ENCODE data around the gene DHX35.
"Not testable (repeated sequence)": the region's sequence is repeated elsewhere in the genome, so short reads cannot be mapped to it uniquely, and the experiment has no call there.

The DHX35 gene

DNA sequence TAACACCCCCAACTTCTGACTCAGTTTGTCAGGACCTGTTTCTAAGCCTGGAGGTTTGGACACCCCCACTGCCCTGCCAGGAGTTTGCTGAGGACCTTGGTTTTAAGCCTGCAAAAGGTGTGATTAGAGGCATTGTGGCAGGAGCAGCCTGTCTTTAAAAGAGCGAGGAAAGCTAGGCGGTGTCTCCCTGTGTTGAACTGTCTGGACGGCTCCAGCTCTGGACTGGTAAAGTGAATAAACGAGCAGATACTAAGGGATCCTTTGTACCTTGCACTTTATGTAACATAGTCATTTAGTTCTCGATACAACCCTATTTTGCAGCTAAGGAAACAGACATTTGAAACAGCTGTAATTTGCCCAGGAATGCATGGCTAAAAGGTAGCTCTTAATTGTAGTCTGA lies 21.5 kb upstream of the DHX35 start:
- no peak for DNase-seq

DNA sequence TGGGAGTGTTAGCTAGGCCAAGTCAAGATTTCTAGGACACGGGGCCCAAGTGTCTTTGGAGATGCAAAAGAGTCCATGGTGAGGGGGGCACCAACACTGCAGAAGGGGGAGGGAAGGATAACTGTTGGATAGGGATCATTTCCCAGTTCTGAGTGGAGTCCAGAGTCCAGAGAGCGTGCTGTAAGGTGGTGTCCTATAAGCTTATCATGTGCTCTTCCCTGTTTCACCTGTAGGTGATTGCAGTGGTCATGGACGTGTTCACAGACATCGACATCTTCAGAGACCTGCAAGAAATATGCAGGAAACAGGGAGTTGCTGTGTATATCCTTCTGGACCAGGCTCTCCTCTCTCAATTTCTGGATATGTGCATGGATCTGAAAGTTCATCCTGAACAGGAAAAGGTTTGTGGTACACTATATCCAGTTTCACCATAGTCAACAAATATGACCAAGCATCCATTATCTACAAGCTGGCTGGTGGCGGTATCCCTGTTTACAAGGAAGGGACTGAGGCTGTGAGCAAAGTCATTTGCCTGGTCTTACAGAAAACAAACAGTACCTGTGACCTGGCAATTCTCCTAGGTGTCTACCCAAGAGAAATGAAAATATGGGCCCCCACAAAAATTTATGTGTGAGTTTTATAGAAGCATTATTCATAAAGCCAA lies 20.3 kb upstream of the DHX35 start:
- no peak for DNase-seq

DNA sequence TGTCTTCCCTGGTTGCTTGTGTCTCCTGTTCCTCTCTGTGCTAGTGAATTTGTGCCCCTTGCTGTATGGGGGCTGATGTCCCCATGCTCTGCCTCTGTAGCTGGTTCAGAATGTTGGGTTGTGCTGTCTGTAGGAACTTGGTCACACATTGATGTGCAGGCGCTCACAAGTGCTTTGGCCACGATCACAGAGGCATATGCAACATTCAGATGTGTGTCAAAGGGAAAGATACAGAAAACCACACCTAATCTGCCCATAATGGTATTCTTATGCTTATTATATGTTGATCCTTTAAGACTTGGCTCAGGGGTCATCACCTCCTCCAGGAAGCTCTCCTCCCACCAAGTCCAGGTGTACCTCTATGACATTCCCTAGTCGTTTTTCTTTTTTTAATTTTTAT lies 17.1 kb upstream of the DHX35 start:
- DNase-seq, result no peak

DNA sequence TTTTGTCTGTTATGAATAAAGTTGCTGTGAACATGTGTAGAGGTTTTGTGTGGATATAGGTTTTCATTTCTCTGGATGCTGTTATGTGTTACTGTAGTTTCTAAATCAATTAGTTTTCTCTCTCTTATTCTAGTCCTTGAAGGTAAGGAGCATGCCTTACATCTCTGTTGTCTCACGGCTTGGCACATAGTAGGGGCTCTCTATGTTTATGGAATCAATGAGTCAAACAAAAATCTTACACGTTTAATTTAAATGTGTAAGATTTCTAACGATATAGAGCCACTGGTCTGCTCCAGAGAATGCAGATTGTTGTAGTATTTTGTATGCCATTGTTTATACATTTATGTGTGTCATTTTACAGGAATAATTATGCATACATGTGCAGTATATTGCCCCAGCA lies 15.3 kb upstream of the DHX35 start:
- DNase-seq, result no peak

DNA sequence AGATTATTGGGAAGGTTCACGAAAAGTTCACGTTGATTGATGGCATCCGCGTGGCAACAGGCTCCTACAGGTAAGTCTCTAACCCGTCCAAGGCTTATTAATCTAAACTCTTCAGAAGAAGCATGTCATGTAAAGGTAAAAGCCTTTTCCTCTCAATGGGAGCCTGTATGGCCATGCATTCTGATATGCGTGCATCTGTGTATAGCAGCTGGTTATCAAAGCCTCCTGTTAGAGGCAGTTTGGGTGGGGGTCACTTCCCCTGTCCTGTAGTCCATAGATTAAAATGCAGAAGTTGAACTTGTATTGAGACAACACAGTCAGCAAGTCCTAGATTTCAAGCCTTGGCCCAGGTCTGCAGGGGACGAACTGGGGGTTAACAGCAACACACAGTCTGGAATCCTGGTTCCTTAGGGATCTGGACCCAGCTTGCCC lies 14.2 kb upstream of the DHX35 start:
- DNase-seq, result no peak

DNA sequence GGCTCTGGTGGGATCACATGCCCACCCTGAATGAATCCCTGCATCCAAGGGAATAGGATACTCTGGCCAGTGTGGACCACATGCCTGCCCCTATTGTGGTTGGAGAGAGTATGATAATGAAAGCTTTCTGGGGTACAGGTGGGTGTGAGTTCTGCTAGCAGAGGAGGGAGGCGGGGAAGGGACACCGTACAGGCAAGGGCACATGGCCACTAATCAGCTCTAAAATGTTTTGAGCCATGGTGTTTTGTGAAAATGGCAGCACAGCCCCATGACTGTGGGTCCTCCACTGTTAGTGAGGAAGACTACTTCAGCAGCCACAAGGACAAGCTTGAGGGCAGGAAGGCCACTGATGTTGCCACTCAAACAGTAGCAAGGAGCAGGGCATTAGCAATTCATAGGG lies 11.9 kb upstream of the DHX35 start:
- no peak for DNase-seq

DNA sequence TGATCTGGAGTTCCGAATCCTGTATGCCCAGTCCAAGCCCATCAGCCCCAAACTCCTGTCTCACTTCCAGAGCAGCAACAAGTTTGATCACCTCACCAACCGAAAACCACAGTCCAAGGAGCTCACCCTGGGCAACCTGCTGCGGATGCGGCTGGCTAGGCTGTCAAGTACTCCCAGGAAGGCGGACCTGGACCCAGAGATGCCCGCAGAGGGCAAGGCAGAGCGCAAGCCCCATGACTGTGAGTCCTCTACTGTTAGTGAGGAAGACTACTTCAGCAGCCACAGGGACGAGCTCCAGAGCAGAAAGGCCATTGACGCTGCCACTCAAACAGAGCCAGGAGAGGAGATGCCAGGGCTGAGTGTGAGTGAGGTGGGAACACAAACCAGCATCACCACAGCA lies 10.5 kb upstream of the DHX35 start:
- no peak for DNase-seq

DNA sequence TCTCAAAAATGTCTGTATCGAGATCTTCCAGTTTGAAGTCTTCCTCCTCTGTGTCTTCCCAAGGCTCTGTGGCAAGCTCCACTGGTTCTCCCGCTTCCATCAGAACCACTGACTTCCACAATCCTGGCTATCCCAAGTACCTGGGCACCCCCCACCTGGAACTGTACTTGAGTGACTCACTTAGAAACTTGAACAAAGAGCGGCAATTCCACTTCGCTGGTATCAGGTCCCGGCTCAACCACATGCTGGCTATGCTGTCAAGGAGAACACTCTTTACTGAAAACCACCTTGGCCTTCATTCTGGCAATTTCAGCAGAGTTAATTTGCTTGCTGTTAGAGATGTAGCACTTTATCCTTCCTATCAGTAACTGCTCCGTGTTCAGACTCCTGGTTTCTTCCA lies 10.0 kb upstream of the DHX35 start:
- no peak for DNase-seq

DNA sequence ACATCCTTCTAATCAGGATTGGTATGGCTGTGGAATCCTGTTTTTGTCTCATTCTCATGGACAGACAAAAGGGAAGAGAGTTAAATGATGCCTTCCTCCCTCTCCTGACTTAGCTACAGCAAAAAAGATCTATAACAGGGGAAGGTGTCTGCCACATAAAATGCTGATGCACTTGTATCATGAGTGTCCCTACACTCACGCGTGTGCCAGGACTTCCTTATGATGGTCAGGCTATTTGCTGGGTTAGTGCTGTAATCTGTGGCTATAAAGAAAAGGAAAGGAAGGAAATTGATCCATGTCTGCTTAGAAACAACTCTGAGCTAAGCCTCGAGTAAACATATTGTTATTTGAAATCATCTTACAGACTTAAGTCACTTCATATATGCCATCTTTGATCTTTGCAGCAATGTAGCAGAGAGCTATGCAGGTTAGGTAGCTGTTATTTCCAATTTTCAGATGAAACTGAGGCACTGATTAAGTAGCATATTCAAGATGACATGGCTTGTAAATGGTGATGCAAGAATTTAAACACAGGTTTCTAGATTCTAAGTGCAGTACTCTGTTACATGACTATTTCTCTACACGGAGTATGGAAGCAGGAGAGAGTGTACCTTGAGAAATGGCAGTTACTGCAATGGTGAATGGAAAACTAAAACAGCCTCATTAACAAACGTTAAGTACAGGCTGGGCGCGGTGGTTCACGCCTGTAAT lies 8.4 kb upstream of the DHX35 start:
- DNase-seq, result no peak

DNA sequence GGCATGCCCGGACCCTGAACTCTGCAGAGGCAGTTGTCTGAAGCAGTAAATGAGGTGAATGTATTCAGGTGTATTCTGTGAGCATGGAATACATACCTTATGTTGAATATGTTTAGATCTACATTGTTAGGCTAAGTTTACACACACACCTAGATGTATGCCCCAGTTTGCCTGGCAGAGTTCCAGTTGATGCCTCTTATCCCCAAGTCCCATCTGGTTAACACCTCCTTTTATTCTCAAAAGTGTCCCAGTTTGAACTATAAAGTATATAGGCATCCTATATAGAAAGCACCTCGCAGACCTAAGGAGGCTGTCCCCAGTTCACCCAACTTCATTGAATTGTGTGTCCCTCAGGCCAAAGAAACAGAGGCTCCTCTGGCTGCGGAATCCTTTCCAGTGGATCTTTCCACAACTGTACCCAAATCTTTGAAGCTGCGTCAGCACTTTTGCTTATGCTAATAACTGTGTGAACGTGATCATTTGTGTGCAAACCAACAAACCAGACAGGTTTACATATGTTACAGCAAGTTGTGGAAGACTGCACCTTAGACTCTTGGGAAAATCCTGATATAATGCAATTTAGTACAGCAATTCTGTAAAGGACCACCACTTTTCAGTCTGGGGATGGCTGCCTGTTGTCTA lies 4.8 kb upstream of the DHX35 start:
- DNase-seq, result no peak

DNA sequence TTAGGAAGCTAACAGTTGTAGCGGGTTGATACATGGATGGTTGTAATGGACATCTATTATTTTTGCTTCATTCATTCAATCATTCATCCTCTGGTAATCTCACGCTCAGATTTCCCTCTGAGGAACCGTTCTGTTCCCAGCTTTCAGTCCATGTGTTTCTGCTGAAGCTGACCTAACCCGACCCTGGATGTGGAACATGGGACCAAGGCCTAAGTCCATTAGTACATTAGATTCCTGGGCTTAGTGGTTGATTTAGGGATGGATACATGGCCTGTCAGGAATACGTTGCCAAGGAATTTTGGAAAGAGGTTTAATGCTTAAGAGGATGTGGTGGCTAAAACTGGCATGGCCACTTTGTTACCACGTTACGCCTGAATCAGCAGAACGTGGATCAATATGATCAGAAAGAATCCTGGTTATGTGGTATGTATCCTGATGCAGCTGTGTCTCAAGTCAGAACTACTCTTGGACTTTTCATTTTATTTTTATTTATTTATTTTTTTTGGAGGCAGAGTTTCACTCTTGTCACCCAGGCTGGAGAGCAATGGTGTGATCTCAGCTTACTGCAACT lies 4.1 kb upstream of the DHX35 start:
- no peak for DNase-seq

DNA sequence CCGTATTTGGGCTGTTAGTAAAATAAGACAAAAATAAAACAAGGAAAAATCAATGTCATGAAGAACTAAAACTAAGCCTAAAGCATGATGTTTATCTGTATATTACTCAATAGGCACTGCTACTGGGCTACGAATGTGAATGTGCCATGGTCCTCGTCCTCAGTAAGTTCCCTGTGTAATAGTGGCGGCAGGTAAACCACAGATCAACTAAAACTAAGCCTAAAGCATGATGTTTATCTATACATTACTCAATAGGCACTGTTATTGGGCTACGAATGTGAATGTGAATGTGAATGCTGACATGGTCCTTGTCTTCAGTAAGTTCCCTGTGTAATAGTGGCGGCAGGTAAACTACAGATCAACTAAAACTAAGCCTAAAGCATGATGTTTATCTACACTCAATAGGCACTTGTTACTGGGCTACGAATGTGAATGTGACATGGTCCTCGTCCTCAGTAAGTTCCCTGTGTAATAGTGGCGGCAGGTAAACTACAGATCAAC lies 1.9 kb upstream of the DHX35 start:
- DNase-seq, result not testable (repeated sequence)

DNA sequence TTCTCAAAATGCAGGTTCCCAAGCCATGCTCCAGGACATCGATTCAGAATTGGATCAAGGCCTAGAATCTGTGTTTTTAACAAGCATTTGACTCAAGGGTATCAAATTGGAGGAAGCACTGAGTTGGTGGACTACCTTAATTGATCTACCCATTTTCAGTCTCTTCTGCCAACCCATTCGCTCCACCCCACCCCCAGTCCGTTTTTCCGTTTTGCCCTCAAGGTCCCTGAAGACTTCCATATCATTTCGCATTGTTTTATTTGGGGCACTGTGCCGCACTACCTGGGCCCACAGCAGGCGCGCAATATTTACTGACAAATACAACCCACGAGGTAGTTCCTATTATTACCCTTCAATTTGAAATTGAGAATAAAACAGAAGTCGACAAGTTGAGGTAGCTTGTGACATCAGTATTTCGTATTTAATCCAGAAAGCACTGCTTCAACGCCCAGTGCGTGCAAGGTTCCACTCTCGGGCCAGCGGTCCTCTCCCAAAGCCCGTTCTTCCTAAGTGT lies 557 bp upstream of the DHX35 start:
- DNase-seq, result no peak

DNA sequence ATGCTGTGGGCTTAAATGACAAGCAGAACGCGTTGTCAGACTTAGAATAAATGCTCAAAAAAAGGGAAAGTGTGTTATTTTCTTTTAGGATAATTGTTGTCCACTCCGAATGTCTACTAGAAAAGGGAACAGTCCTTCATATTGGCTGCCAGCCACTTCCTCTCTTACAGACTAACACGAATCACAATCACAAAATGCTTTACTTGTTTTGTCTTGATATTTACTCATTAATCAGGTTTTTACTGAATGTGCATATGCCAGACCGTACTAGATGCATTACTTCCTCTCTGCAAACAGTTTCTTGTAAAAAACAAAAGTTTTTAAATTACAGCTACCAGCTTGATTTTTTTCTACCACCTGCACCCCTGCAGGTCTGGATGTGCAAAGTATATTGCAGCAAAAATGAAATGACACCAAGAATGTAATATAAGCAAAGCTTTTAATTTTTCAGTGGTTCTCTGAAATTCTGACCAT lies 821 bp downstream of the DHX35 start:
- no peak for DNase-seq

DNA sequence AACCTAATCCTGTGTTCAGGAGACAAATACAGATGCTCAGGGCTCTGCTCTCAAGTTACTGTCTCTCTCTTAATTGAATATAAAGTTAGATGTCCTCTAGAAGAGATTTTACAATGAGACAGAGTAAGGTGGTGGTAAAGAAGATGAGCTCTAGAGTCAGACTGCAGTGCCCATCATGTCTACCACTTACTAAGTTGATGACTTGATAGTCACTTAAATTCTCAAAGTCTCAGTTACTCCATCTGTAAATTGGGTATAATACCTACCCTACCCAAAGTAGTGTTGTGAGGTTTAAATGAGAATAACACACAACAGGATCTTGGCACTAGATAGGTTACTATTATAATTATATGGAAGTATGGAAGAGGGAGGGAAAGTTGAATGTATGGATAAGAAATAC lies 1.6 kb downstream of the DHX35 start:
- no peak for DNase-seq

DNA sequence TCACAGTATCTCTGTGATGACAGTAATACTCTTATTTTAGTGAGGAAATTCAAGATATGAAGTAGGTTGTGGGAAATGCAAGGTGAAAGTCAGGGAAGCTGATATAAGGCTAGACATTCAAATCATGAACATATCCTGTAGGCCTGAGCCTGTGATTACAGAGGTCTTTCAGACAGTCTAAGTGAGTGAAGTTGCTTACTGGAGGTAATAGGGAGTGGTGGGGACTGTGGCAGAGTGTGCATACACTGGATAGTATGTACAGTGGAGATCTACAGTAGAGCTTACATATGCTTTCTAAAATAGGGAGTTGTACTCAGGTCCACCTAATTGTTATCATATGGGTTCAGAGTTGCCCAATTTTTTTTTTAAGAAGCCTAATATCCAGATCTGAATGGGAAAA lies 3.1 kb downstream of the DHX35 start:
- DNase-seq, result no peak

DNA sequence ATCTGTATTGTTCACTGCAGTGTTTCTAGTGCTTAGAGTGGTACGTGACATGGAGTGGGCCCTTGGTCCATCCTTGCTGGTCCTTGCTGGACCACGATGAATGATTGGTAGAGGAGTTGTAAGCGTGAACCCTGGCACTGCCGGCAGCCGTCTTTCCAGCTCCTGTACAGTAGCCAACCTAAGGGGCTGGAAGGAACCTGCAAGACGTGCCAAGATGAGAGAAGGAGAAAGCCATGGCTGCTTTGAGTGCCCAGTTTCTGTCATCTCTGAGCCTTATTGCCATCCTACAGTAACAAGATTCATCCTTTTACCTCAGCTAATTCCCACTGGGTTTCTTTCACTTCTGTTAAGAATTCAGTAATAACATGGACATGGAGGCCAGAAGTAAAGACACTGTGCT lies 5.9 kb downstream of the DHX35 start:
- no peak for DNase-seq

DNA sequence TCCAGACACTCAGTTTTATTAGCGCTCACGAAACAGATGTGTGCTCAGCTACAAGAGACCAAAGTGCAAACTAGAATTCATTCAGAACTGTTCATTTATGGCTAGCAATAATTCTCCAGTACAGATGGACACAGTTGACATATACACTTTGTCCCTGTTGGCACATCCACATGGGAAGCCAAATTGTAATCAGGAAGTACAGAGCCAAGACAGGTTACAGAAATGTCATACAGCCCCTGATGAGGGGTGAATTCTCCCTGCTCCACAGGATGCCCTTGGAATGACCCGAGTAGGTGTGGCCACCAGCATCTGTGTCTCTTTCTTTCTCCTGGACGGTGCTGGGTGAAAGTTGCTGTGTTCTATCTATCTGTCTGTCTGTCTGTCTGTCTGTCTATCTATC lies 7.6 kb downstream of the DHX35 start:
- DNase-seq, result no peak

DNA sequence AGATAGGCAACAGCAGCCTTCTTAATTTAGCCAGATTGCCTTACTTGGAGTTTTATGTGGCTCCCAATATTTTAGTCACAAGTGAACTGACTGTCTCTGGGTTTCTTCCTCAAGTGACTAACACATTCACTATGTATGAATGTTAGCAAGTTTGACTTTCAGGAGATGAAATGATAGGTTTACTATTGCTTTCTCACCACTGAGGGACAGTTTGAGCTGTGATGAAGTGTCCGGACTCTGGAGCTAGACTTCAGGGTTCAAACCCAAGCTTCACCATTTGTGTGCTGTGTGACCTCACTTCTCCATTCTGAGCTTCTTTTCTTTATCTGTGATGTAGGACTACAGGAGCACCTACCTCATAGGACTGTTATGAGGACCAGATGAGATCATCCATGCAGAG lies 8.2 kb downstream of the DHX35 start:
- no peak for DNase-seq

DNA sequence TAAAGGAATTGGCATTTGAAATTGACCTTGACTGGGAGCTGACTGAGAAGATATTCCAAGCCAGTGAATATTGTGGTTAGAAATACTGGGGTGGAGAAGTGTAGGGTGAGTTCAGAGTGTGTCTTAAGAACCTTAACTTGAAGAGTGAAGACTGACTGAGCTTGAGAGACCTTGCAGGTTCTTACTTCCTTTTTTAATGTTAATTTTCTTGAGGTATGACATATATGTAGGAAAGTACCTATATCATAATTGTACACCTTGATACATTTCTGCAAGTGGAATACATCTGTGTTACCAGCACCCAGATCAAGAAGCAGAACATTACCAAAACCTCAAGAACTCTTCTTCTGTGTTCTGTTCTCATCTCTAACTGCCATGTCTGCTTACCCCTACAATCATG lies 11.0 kb downstream of the DHX35 start:
- no peak for DNase-seq

DNA sequence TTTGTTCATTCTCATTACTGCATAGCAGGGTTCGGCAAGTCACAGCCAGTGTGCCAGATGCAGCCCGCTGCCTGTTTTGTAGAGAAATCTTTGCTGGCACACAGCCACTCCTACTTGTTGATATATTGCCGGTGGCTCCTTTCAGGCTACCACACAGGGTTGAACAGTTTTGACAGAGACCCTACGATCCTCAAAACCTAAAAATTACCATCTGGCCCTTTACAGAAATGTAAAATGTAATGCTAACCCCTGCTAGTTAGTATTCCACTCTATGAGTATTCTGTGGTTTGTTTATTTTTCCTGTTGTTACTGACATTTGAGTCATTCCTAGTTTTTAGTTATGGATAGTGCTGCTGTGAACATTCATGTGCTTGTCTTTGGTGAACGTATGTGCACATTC lies 11.5 kb downstream of the DHX35 start:
- no peak for DNase-seq

DNA sequence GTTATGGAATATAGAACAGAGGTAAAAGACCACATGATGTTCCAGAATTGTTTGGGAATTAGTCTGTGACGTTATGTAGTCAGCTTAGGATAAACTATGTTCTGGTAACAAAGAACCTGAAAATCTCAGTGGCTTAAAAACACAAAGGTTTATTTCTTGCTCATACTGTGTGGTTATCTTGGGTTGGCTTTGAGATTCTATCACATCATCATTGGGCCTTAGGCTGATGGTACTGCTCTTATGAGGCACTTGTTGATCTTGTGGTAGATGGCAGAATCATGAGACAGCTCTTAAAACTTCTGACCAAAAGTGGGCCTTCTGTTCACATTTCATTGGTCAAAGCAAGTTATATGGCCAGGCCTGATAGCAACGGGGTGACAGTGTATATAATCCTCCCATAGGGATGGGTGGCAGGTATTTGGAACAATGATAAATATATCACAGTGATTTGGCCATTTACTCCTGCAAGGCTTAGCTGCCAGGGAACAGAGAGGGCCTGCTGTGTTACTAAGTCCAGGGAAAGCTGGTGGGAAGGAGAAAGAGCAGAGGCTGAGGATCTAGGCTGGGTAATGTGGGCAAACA lies 13.5 kb downstream of the DHX35 start:
- DNase-seq, result no peak

DNA sequence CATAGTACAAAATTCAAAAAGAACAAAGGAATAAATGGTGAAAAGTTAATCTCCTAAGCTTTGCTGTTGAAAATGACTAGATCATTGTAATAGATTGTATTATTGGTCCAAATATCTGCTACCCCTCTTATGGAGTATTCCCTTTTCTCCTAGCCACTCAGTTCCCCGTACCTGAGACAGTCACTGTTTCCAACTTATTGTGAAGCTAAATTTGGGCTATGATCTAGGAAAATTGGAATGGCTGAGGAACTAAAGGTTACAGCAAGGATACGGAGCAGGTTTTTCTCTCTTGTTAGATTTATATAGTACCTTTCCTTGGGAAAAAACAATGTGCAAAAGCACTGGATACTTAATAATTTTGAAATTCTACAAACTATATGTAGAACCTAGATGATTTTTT lies 17.3 kb downstream of the DHX35 start:
- no peak for DNase-seq

Measured in hippocampal formation (tissue), 2 donors.